Uterus (tissue), 4 donors: ENCODE results near the gene CAMTA1. TPM values are rescaled to one million over a fixed set of nuclear protein-coding genes. Genes with fewer than 3 reads are reported as not detected.

Experiments
- DNase-seq, 2 donors: peaks; one replicate each; pipeline ENCODE4 v3.0.0-alpha.2; 2019 to 2020
- H3K27ac ChIP-seq, 2 donors: fragments of 200-600 bp; sonication (generic); 1 replicate in 1 of 2; 2 replicates in 1 of 2; pipeline ENCODE4 v1.5.1; 2016 to 2018
- H3K27me3 ChIP-seq, 2 donors: fragments of 200-600 bp; sonication (generic); one replicate each; pipeline ENCODE4 v1.5.1; 2018 to 2019; ENCODE audit warnings: control low read depth in 1 of 2
- H3K36me3 ChIP-seq, 2 donors: fragments of 200-600 bp; sonication (generic); one replicate each; pipeline ENCODE4 v1.5.1; 2019; ENCODE audit warnings: control low read depth in 1 of 2
- H3K4me1 ChIP-seq, 2 donors: fragments of 200-600 bp; sonication (generic); one replicate each; pipeline ENCODE4 v1.5.1; 2018 to 2019; ENCODE audit warnings: control low read depth in 1 of 2
- H3K4me3 ChIP-seq, 2 donors: fragments of 200-600 bp; sonication (generic); 1 replicate in 1 of 2; 2 replicates in 1 of 2; pipeline ENCODE4 v1.5.1; 2018 to 2019; ENCODE audit warnings: mild to moderate bottlenecking in 1 of 2
- H3K9me3 ChIP-seq, 2 donors: fragments of 200-600 bp; sonication (generic); one replicate each; pipeline ENCODE4 v1.5.1; 2019; ENCODE audit warnings: control low read depth in 1 of 2
- CTCF ChIP-seq, 4 experiments: fragments of 200-600 bp in 2 of 4; fragments of 450-650 bp in 2 of 4; sonication (generic) in 2 of 4; IDR thresholded peaks; one replicate each; pipeline ENCODE4 v1.5.1; 2016 to 2019; ENCODE audit warnings: antibody characterized with exemption in 4 of 4, mild to moderate bottlenecking in 2 of 4, moderate library complexity in 1 of 4
- POLR2A ChIP-seq, 2 donors: fragments of 450-650 bp; IDR thresholded peaks; one replicate each; pipeline ENCODE4 v1.6.1; 2016; ENCODE audit warnings: antibody characterized with exemption in 2 of 2, mild to moderate bottlenecking in 1 of 2, moderate library complexity in 1 of 2
- intact Hi-C: fragments of 100-400 bp; cut with DNase I; formaldehyde crosslinking; loops from one replicate; pipeline ENCODE4 v1.15.1; 2023; ENCODE audit warnings: low total_unique reads
- total RNA-seq, 4 donors: library from RNA; depleted of rRNA in 3 of 4; stranded (reverse); fragments of >200 nt in 3 of 4; gene quantifications; one replicate each; pipeline versions ENCODE4 v1.1.0 to v1.2.4, GENCODE V29; 2014 to 2023
- donor health status: DM: yes; HTN: yes; CAD: no.

Gene CAMTA1
- total RNA-seq, 4 donors from 2014 or later, result 29.7 to 427 (median 64.8) TPM

GRCh38 chr1:7043719-7044535, 258.7 kb downstream of the CAMTA1 start:
- H3K27ac ChIP-seq, result no peak overlapping the region
- no peak for DNase-seq
- H3K9me3 ChIP-seq, result no peaks in the 10 kb centered on the region

GRCh38 chr1:7045897-7046296, 260.6 kb downstream of the CAMTA1 start:
- Histone ChIP-seq H3K27ac (no peak overlapping the region), H3K9me3 (no peaks in the 10 kb centered on the region), H3K27me3 (no peaks in the 10 kb centered on the region), H3K4me3 (no peak overlapping the region), H3K4me1 (no peaks in the 10 kb centered on the region), H3K36me3 (no peaks in the 10 kb centered on the region)
- TF ChIP-seq CTCF (IDR thresholded peaks at IDR 0.05) (no peak), POLR2A (IDR thresholded peaks at IDR 0.05) (no peak)
- intact Hi-C loops, result no loop called here
- DNase-seq, result no peak

More at GRCh38 chr1:7043719-7044535, 258.7 kb downstream of the CAMTA1 start:
- H3K36me3 ChIP-seq, result no peaks in the 10 kb centered on the region
- H3K4me1 ChIP-seq, result no peaks in the 10 kb centered on the region
- H3K4me3 ChIP-seq, result no peak overlapping the region
- intact Hi-C loops, result no loop called here
- TF ChIP-seq POLR2A (IDR thresholded peaks at IDR 0.05) (no peak), CTCF (IDR thresholded peaks at IDR 0.05) (no peak)
- H3K27me3 ChIP-seq, result no peaks in the 10 kb centered on the region

- H3K27me3 ChIP-seq, result no peaks in the 10 kb centered on the region
Measured at GRCh38 chr1:7046314-7046713, 261.1 kb downstream of the CAMTA1 start.

GRCh38 chr1:7046891-7047290, 261.6 kb downstream of the CAMTA1 start:
- TF ChIP-seq CTCF (IDR thresholded peaks at IDR 0.05), result no peak
- intact Hi-C loops, result no loop called here

More at GRCh38 chr1:7046314-7046713, 261.1 kb downstream of the CAMTA1 start:
- Histone ChIP-seq H3K36me3 (no peaks in the 10 kb centered on the region), H3K27ac (no peak overlapping the region), H3K4me3 (no peak overlapping the region), H3K9me3 (no peaks in the 10 kb centered on the region), H3K4me1 (no peaks in the 10 kb centered on the region)
- intact Hi-C loops, result no loop called here
- no peak for TF ChIP-seq POLR2A (IDR thresholded peaks at IDR 0.05)
- no peak for TF ChIP-seq CTCF (IDR thresholded peaks at IDR 0.05)
- DNase-seq, result no peak

GRCh38 chr1:7047866-7048265, 262.6 kb downstream of the CAMTA1 start:
- H3K9me3 ChIP-seq, result no peaks in the 10 kb centered on the region
- H3K27me3 ChIP-seq, result no peaks in the 10 kb centered on the region
- no peak overlapping the region for H3K27ac ChIP-seq
- no peak overlapping the region for H3K4me3 ChIP-seq
- no peaks in the 10 kb centered on the region for H3K36me3 ChIP-seq
- DNase-seq, result no peak
- TF ChIP-seq POLR2A (IDR thresholded peaks at IDR 0.05) (no peak), CTCF (IDR thresholded peaks at IDR 0.05) (no peak)
- H3K4me1 ChIP-seq, result no peaks in the 10 kb centered on the region
- intact Hi-C loops, result no loop called here

More at GRCh38 chr1:7046891-7047290, 261.6 kb downstream of the CAMTA1 start:
- no peak for DNase-seq
- Histone ChIP-seq H3K4me3 (no peak overlapping the region), H3K4me1 (no peaks in the 10 kb centered on the region), H3K27ac (no peak overlapping the region), H3K36me3 (no peaks in the 10 kb centered on the region), H3K9me3 (no peaks in the 10 kb centered on the region), H3K27me3 (no peaks in the 10 kb centered on the region)
